8988T (cell line): ENCODE results near the gene BCKDK.
"Not testable (repeated sequence)": the region's sequence is repeated elsewhere in the genome, so short reads cannot be mapped to it uniquely, and the experiment has no call there.

Source experiments
- DNase-seq: peaks from one replicate; pipeline ENCODE4 v3.0.0; 2011

Gene BCKDK

GRCh38 chr16:31144418-31144817 is 36.2 kb downstream of the BCKDK start:
- DNase-seq: not testable (repeated sequence)

- no peak for DNase-seq
These were observed 37.3 kb downstream of the BCKDK start for GRCh38 chr16:31145398-31145990.

- no peak for DNase-seq
These were observed 39.4 kb downstream of the BCKDK start for GRCh38 chr16:31147574-31147973.

GRCh38 chr16:31148281-31148728 is 40.1 kb downstream of the BCKDK start:
- no peak for DNase-seq

GRCh38 chr16:31148896-31149295 is 40.7 kb downstream of the BCKDK start:
- DNase-seq: no peak

- no peak for DNase-seq
These were observed 41.1 kb downstream of the BCKDK start for GRCh38 chr16:31149332-31149731.

GRCh38 chr16:31149894-31150890 is 42.0 kb downstream of the BCKDK start, which contains the start of gene PRSS36:
Gene PRSS36, minus strand, starts transcription at chr16:31150066. Its CDS starts 31 bp downstream, at chr16:31150035.
- no peak for DNase-seq

- DNase-seq: not testable (repeated sequence)
These were observed 42.8 kb downstream of the BCKDK start for GRCh38 chr16:31150976-31151375.

GRCh38 chr16:31157136-31157535 is 49.0 kb downstream of the BCKDK start:
- DNase-seq: no peak
